GM20000 (cell line): ENCODE data around the gene LRRC14B.

ENCODE experiments used
- DNase-seq: peaks from one replicate; pipeline ENCODE4 v3.0.0; 2012; ENCODE audit warnings: low spot score
- CTCF ChIP-seq: IDR thresholded peaks from 2 replicates; pipeline ENCODE4 v1.5.1; 2012; ENCODE audit warnings: mild to moderate bottlenecking, control low read depth; ENCODE audit errors: extremely low read depth, missing control alignments

LRRC14B gene

DNA sequence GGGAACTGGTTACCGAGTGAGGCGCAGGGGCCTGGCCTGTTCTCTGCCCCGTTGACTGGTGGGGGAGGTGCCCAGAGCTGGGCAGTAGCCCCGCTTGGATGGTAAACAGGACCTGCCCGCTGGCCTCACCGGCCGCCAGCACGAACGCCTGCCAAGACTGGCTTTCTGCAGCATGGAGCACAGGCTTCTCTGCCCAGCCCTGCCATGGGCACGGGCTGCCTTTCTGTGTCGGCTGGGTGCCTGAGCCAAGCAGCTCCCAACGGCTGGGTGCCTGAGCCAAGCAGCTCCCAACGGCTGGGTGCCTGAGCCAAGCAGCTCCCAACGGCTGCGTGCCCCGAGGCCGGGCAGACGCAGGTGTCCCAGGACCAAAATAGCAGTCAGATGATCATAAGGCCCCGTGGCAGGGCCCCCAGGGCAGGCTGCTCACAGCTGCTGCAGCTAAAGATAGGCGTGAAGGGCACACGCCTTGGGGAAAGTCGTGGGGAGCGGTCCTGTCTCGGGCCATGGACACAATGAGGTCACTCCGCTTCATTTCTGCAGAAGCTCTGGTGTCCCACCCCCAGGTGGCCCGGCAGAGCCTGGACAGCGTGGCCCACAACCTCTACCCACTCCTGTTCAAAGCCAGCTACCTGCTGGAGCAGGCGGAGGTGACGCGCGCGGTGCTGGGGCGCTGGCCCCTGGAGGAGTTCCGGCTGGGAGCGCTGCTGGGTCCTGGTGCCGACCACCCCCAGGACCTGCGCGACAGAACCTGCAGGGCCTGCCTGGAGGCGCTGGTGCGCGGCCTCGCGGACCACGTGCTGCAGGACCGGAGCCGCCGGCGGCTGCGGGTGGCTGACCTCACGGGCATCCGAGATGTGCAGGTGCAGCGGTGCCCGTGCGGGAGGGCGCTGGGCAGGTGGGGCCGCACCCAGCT lies at the start of gene LRRC14B:
LRRC14B (plus strand) TSS at position 460 of the 913 bp plus-strand sequence; CDS start at position 504, 44 bp downstream.
- no peak for TF ChIP-seq CTCF
- DNase-seq: peak; percentile 70

DNA sequence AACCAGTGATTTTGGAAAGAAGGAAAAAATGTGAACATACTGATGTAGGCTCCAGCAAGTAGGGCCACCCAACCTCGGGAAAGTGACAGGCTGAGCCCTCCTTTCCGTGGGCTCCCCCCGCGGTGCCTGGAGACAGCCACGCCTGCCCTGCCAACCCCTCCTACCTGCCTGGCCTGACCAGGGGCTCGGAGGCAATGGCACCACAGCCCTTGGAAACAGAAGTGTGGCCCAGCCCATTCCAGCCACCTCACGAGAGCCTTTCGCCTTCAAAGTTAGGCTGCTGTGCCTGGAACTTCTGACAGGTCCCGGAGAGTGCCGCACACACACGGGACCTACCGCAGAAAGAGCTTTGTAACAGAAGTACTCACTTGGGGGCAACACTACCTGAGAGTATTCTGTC lies 49.5 kb upstream of the LRRC14B start:
- DNase-seq: no peak

GRCh38 chr5:142246-142810 lies 49.0 kb upstream of the LRRC14B start:
- TF ChIP-seq CTCF: no peak
- DNase-seq: no peak

More for the DNA sequence above, 49.5 kb upstream of the LRRC14B start:
- no peak for TF ChIP-seq CTCF

- no peak for TF ChIP-seq CTCF
- DNase-seq: no peak
Observed at GRCh38 chr5:143041-143440, 48.3 kb upstream of the LRRC14B start.

DNA sequence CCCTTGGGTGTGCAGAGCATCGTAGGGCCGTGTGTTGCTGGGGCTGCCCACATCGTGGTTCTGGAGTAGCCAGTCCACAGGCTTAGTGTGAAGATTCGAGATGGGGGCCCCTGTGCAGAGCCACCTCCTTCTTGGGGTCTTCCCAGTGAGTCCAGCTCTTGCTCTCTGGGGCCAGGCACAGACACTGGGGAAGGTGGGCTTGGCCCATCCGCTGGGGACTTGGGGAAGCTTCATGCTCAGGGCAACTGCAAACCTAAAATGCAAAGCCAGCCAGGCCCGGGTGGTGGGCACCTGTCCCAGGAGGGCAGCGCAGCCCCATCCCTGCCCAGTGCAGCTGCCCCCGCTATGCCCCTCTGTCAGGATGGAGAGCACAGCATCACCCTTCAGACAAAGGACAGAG lies 46.4 kb upstream of the LRRC14B start:
- DNase-seq: no peak
- no peak for TF ChIP-seq CTCF

GRCh38 chr5:145585-146323 lies 45.5 kb upstream of the LRRC14B start:
- DNase-seq: no peak
- no peak for TF ChIP-seq CTCF

DNA sequence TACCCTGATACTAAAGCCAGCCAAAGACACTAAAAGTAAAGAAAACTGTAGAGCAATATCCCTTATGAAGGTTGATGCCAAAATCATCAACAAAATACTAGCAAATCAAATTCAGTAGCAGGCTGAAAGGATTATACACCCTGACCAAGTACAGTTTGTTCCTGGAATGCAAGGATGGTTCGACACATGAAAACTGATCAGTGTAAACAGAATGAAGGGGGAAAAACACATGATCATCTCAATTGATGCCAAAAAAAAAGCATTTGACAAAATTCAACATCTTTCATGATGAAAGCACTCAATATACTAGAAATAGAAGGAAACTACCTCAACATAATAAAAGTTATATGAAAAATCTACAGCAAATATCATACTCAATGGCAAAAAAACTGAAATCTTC lies 43.5 kb upstream of the LRRC14B start:
- no peak for TF ChIP-seq CTCF
- DNase-seq: no peak
